ENCODE results near the gene PCDHGA1. TPM values are rescaled to one million over a fixed set of nuclear protein-coding genes. Genes with fewer than 3 reads are reported as not detected.
"Not testable (repeated sequence)": the region's sequence is repeated elsewhere in the genome, so short reads cannot be mapped to it uniquely, and the experiment has no call there.

PCDHGA1 gene
- total and polyA plus RNA-seq, 10 donors, result 0.04 to 0.52 (median 0.25) TPM; not detected in 1

DNA sequence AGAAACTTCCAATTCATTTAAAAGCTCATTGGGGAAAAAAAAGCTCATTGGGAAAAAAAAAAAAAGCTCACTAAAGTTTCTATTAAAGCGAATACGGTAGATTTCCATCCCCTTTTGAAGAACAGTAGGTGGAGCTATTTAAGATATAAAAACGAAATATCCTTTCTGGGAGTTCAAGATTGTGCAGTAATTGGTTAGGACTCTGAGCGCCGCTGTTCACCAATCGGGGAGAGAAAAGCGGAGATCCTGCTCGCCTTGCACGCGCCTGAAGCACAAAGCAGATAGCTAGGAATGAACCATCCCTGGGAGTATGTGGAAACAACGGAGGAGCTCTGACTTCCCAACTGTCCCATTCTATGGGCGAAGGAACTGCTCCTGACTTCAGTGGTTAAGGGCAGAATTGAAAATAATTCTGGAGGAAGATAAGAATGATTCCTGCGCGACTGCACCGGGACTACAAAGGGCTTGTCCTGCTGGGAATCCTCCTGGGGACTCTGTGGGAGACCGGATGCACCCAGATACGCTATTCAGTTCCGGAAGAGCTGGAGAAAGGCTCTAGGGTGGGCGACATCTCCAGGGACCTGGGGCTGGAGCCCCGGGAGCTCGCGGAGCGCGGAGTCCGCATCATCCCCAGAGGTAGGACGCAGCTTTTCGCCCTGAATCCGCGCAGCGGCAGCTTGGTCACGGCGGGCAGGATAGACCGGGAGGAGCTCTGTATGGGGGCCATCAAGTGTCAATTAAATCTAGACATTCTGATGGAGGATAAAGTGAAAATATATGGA is 100.2 kb downstream of the PCDHGA1 start, which contains the start of gene PCDHGA12:
PCDHGA12 (plus strand) TSS at position 176 of the 782 bp plus-strand sequence; CDS start at position 429, 253 bp downstream.
- intact Hi-C loops (cut with DNase I; ENCODE audit: low total_unique reads), result no loop called here
- WGBS, 5 donors, result 10 to 26% (median 12%) methylated on average over 33 of the region's 33 CpGs
- no peak for DNase-seq
- Histone ChIP-seq H3K4me1 (peaks cover 0 to 19% (median 0%) of the 10 kb centered on the region in 6 donors), H3K4me3 (peak within 1 kb of the TSS in 7 of 8 donors; percentile 6 to 58 (median 29)), H3K36me3 (peaks cover 0 to 8% (median 0%) of the 10 kb centered on the region in 6 donors), H3K27ac (peak within 1 kb of the TSS in 1 of 8 donors; percentile 23), H3K9me3 (peaks cover 0 to 100% (median 98%) of the 10 kb centered on the region in 8 donors), H3K27me3 (replicated peaks in 1 of 7) (peaks cover 0 to 87% (median 14%) of the 10 kb centered on the region in 7 donors)
- TF ChIP-seq CTCF (IDR thresholded peaks at IDR 0.05 in 8 of 11, conservative IDR thresholded peaks at IDR 0.05 in 3 of 11) (peak in 9 of 11 experiments; percentile 19 to 50 (median 37)), POLR2AphosphoS5 (IDR thresholded peaks at IDR 0.05) (no peak)

GRCh38 chr5:141431286-141431685 is 101.0 kb downstream of the PCDHGA1 start:
- peaks cover 0 to 19% (median 0%) of the 10 kb centered on the region in 6 donors for H3K4me1 ChIP-seq
- DNase-seq, result no peak
- no peak overlapping the region for H3K27ac ChIP-seq
- peaks cover 0 to 8% (median 0%) of the 10 kb centered on the region in 6 donors for H3K36me3 ChIP-seq
- no peak for TF ChIP-seq CTCF (IDR thresholded peaks at IDR 0.05 in 8 of 11, conservative IDR thresholded peaks at IDR 0.05 in 3 of 11)
- TF ChIP-seq POLR2AphosphoS5 (IDR thresholded peaks at IDR 0.05), result peak in 1 of 3 donors; percentile 37
- peaks cover 0 to 79% (median 14%) of the 10 kb centered on the region in 7 donors for H3K27me3 ChIP-seq (replicated peaks in 1 of 7)
- H3K4me3 ChIP-seq, result peak overlapping the region in 7 of 8 donors; percentile 6 to 58 (median 29)
- 9 to 22% (median 17%) methylated on average over 16 to 37 of the region's 37 CpGs for WGBS, 5 donors
- H3K9me3 ChIP-seq, result peaks cover 0 to 100% (median 98%) of the 10 kb centered on the region in 8 donors
- intact Hi-C loops (cut with DNase I; ENCODE audit: low total_unique reads), result no loop called here

DNA sequence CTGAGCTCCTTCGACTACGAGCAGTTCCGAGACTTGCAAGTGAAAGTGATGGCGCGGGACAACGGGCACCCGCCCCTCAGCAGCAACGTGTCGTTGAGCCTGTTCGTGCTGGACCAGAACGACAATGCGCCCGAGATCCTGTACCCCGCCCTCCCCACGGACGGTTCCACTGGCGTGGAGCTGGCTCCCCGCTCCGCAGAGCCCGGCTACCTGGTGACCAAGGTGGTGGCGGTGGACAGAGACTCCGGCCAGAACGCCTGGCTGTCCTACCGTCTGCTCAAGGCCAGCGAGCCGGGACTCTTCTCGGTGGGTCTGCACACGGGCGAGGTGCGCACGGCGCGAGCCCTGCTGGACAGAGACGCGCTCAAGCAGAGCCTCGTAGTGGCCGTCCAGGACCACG is 102.0 kb downstream of the PCDHGA1 start:
- peaks cover 0 to 69% (median 14%) of the 10 kb centered on the region in 7 donors for H3K27me3 ChIP-seq (replicated peaks in 1 of 7)
- H3K4me3 ChIP-seq, result peak overlapping the region in 1 of 8 donors; percentile 58
- DNase-seq; intact Hi-C loops (cut with DNase I; ENCODE audit: low total_unique reads); H3K27ac ChIP-seq; H3K36me3 ChIP-seq: not testable (repeated sequence)
- H3K4me1 ChIP-seq, result peaks cover 0 to 19% (median 0%) of the 10 kb centered on the region in 6 donors
- 32 to 73% (median 43%) methylated on average over 21 to 38 of the region's 38 CpGs for WGBS, 5 donors
- peaks cover 0 to 100% (median 97%) of the 10 kb centered on the region in 8 donors for H3K9me3 ChIP-seq

DNA sequence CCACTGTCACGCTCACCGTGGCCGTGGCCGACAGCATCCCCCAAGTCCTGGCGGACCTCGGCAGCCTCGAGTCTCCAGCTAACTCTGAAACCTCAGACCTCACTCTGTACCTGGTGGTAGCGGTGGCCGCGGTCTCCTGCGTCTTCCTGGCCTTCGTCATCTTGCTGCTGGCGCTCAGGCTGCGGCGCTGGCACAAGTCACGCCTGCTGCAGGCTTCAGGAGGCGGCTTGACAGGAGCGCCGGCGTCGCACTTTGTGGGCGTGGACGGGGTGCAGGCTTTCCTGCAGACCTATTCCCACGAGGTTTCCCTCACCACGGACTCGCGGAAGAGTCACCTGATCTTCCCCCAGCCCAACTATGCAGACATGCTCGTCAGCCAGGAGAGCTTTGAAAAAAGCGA is 102.4 kb downstream of the PCDHGA1 start:
- H3K36me3 ChIP-seq; H3K4me3 ChIP-seq; intact Hi-C loops (cut with DNase I; ENCODE audit: low total_unique reads); H3K27ac ChIP-seq; DNase-seq: not testable (repeated sequence)
- H3K27me3 ChIP-seq (replicated peaks in 1 of 7), result peaks cover 0 to 65% (median 14%) of the 10 kb centered on the region in 7 donors
- H3K4me1 ChIP-seq, result peaks cover 0 to 19% (median 0%) of the 10 kb centered on the region in 6 donors
- peaks cover 0 to 100% (median 96%) of the 10 kb centered on the region in 8 donors for H3K9me3 ChIP-seq
- WGBS, 5 donors, result 20 to 36% (median 30%) methylated on average over 11 to 29 of the region's 29 CpGs

GRCh38 chr5:141434006-141434405 is 103.7 kb downstream of the PCDHGA1 start:
- Histone ChIP-seq H3K36me3 (no peaks in the 10 kb centered on the region), H3K9me3 (peaks cover 0 to 98% (median 90%) of the 10 kb centered on the region in 8 donors), H3K27me3 (replicated peaks in 1 of 7) (peaks cover 0 to 52% (median 14%) of the 10 kb centered on the region in 7 donors), H3K4me1 (peaks cover 0 to 19% (median 0%) of the 10 kb centered on the region in 6 donors), H3K27ac (no peak overlapping the region), H3K4me3 (no peak overlapping the region)
- TF ChIP-seq CTCF (IDR thresholded peaks at IDR 0.05 in 8 of 11, conservative IDR thresholded peaks at IDR 0.05 in 3 of 11) (no peak), POLR2A (IDR thresholded peaks at IDR 0.05) (no peak), POLR2AphosphoS5 (IDR thresholded peaks at IDR 0.05) (no peak)
- intact Hi-C loops (cut with DNase I; ENCODE audit: low total_unique reads), result no loop called here
- no peak for DNase-seq
- 78 to 88% (median 86%) methylated on average over 2 of the region's 2 CpGs for WGBS, 5 donors

Measured in spleen (tissue), 11 donors.